GM12892 (cell line): ENCODE data around the gene LYSET.
"Not testable (repeated sequence)": the region's sequence is repeated elsewhere in the genome, so short reads cannot be mapped to it uniquely, and the experiment has no call there.

Experiments used
- POLR2A ChIP-seq: IDR thresholded peaks from 2 replicates; pipeline ENCODE4 v1.6.1; 2011; ENCODE audit warnings: low read depth, low read length, control low read depth
- POLR2AphosphoS5 ChIP-seq: IDR thresholded peaks from 2 replicates; pipeline ENCODE4 v1.6.1; 2011; ENCODE audit warnings: low read depth, low read length, control low read depth

GRCh38 chr14:93168610-93169009 is 16.5 kb upstream of the LYSET start:
- TF ChIP-seq POLR2A, POLR2AphosphoS5: not testable (repeated sequence)
